NCI-H1417 treated with DMSO at 0.1 percent for 48 hours (cell line): ENCODE measurements around the gene PGGHG.
"Not testable (repeated sequence)": the region's sequence is repeated elsewhere in the genome, so short reads cannot be mapped to it uniquely, and the experiment has no call there.

Experiments used
- DNase-seq: peaks from one replicate; lab custom pipeline; 2025; lab: John Stamatoyannopoulos, UW

Gene PGGHG

GRCh38 chr11:285021-285893 is 3.7 kb upstream of the PGGHG start:
- DNase-seq, result no peak

DNA sequence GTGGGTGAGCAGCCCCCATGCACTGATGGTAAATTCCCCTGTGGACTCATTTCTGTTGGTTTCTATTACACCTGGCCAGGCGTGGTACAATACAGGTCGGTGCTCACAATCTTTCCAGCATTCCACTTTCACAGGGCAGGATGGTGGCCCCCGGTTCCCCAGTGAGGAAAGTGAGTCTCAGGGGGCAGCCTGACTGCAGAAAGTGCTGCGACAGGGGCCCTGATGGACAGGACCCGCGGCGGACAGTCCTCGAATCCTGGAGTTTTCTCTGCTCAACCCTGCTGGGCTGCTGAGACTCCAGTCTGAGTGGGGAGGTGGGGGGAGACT is 3.1 kb upstream of the PGGHG start:
- no peak for DNase-seq

- not testable (repeated sequence) for DNase-seq
Observed at GRCh38 chr11:286977-287820, 1.7 kb upstream of the PGGHG start.

GRCh38 chr11:287821-288477 is 977 bp upstream of the PGGHG start:
- DNase-seq, result no peak

DNA sequence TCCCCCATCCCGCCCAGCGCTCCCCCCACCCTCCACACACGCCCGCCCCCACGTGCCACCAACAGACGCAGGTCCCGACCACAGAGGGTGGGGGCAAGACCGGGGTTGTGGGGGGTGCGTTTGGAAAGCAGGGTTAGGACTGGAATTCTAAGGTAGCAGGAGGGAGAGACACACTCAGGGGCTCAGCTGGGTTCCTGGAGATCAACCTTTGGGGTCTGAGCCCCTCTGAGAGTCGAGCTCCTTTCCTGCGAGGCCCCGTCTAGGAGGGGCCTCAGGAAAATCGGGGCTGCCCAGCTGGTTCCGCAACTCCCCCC is 429 bp downstream of the PGGHG start:
- no peak for DNase-seq

GRCh38 chr11:289712-290620 is 1.0 kb downstream of the PGGHG start:
- no peak for DNase-seq

- no peak for DNase-seq
Observed at GRCh38 chr11:290621-291231, 1.8 kb downstream of the PGGHG start.

GRCh38 chr11:291281-292210 is 2.6 kb downstream of the PGGHG start:
- DNase-seq, result no peak

DNA sequence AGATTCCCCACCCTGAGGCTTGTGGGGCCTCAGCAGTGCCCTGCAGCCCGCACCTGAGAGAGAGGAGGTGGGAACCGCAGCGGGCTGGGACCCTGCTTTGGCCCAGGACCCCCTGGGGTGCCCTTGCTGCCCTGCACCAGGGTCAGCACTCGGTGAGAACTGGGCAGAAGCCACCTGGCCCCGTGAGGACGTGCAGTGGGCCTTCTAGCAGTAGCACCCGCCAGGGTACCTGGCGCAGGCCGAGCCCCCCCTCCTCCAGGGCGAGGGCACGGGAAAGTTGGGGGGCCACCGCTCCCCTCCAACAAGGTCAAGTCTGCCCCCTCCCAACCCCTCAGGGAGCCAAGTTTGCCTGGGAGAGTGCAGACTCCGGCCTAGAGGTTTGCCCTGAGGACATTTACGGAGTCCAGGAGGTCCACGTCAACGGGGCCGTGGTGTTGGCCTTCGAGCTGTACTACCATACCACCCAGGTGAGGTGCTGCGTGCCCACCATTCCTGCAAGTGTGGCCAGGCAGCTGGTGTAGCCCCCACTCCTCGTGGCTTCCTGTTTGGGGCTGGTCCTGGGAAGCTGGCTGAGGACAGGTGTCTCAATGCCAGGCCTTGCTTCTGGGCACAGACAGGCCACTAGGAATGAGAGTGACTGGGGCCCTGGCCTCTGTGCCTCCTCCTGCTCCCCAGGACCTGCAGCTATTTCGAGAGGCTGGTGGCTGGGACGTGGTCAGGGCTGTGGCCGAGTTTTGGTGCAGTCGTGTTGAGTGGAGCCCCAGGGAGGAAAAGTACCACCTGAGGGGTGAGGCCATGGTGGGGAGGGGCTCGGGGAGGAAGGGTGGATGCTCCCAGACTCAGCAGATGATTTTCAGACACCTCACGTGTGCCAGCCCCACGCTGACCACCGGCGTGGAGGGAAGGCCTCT is 3.5 kb downstream of the PGGHG start:
- DNase-seq, result no peak

DNA sequence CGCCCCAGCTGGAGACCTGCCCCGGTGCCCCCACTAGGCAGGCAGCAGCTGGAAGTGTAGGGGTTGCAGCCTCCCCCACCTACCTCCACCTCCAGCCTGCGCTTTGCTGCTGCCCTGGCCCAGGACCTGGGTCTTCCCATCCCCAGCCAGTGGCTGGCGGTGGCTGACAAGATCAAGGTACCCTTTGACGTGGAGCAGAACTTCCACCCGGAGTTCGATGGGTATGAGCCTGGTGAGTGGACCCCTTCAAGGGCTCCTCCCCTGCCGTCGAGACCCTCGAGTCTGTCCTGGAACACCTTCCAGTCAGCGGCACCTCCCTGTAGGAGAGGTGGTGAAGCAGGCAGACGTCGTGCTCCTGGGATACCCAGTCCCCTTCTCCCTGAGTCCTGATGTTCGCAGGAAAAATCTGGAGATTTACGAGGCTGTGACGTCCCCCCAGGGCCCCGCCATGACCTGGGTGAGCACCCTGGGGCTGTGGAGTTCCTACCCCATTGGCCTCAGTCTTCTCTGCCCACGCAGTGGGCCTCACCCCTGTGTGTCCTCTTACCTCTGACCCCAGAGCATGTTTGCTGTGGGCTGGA is 4.4 kb downstream of the PGGHG start:
- no peak for DNase-seq

- DNase-seq, result no peak
Observed at GRCh38 chr11:293852-294661, 5.1 kb downstream of the PGGHG start.

DNA sequence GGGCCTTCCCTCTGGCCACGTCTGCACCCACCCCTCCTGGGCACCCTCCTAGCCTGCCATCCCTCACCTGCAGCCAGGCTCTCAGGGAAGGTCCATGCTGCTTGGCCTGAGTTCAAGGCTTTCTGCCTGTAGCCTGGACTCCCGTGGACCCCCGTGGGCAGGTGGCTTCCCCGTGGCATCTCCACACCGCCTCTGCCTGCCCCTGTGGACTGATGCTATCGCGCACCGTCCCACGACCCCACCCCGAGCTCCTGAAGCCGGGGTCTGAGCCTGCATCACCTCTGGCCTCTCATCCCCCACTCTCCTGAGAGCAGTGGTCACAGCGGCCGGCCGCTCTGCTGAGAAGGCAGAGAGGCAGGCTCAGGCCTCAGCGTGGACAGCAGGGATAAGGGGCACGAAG is 5.9 kb downstream of the PGGHG start:
- DNase-seq, result no peak

- no peak for DNase-seq
Observed at GRCh38 chr11:295351-296170, 6.6 kb downstream of the PGGHG start.

DNA sequence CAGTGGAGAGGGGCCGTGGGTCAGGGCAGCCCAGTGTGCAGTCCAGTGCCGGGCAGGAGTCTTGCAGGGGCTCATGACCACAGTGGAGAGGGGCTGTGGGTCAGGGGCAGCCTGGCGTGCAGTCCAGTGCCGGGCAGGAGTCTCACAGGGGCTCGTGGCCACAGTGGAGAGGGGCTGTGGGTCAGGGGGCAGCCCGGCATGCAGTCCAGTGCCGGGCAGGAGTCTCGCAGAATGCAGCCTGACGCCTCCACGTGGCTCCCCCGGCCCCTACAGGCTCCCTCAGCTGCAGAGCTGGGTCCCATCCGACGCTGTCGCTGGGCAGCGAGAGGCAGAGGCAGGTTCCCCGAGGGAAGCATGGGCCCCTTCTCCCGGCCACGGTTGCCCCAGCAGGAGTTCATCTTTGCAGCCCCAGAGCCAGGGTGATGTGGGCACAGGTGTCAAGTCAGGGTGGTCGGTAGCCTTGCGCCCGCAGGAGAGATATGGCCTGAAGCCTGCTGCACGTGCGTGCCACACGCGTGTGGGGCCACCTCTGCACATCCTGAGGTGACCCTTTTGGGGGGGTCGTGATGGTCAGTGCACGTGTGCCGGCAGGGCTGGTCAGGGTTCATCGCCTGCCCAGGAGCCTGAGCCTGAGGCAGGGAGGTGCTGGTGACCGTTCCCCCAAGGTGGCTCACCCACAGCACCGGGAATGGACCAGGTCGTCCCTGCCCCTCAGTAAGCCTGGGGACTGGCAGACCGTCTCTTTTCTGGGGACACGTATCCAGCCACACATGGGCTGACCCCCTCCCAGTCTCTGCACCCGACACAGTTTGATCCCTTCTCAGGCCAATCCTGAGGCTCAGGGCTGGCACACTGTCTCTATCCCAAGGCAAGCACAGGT is 7.5 kb downstream of the PGGHG start:
- DNase-seq, result no peak

DNA sequence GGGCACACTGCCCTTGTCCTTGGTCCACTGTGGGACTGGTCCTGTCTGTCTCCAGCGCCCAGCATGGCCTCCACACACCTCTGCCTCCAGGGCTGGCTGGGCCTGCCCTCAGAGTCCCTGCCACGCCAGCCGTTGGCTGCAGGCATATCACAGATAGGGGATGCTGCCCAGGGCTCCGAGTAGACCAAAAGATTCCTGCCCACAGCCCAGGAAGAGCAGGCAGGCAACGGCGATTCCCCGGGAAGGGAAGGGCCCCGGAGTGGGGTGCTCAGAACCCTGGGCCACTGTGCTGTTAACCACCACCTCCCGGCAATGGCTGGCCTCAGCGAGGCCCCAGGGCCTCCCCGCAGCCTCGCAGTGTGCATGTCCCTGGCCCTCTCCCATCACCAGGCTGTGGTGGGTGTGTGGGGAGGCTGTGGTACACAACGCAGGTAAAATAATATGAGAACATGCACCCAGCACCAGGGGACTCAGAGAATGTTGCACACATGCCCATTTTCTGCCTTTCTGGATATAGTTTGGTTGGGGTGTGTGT is 8.2 kb downstream of the PGGHG start:
- no peak for DNase-seq
